IMR-90 (cell line): ENCODE results near the gene FRAS1. TPM values are rescaled to one million over a fixed set of nuclear protein-coding genes. Genes with fewer than 3 reads are reported as not detected.

Experiments
- ATAC-seq: fragments of 200-7000 bp; cut with Tn5 transposase; 2 replicates; pipeline ENCODE4 v1.9.1; 2020; ENCODE audit warnings: low read depth, mild to moderate bottlenecking, moderate library complexity
- BruUV-seq: library from RNA; stranded (reverse); fragments of 400-500 nt; replicated peaks from 2 replicates; lab custom pipeline; 2021; lab: Mats Ljungman, UMichigan
- CTCF ChIA-PET: fragments of 300-600 bp; formaldehyde crosslinking; extraction: SDS; loops from one replicate; lab custom pipeline; 2021; ENCODE audit warnings: antibody characterized with exemption; lab: Yijun Ruan, JAX
- POLR2A ChIA-PET: fragments of 300-600 bp; sonication (Branson Sonifier 250); formaldehyde crosslinking; loops from one replicate; lab custom pipeline; 2022; ENCODE audit warnings: antibody characterized with exemption; ENCODE audit not compliant: unreplicated experiment; lab: Charles Lee
- DNase-seq: peaks from one replicate; pipeline ENCODE4 v3.0.0; 2013
- H2AFZ ChIP-seq: replicated peaks from 2 replicates; pipeline ENCODE3; 2013; ENCODE audit warnings: low read length, mild to moderate bottlenecking; ENCODE audit not compliant: poor library complexity
- H2AK5ac ChIP-seq: 2 replicates; pipeline ENCODE4 v1.6.1; 2013; ENCODE audit warnings: low read depth, low read length, inconsistent platforms
- H2AK9ac ChIP-seq: replicated peaks from 2 replicates; pipeline ENCODE3; 2013; ENCODE audit warnings: mild to moderate bottlenecking, low read depth, low read length, moderate library complexity; ENCODE audit not compliant: poor library complexity
- H2BK120ac ChIP-seq: 2 replicates; pipeline ENCODE4 v1.6.1; 2013; ENCODE audit warnings: low read depth, low read length, inconsistent platforms
- H2BK15ac ChIP-seq: 3 replicates; pipeline ENCODE4 v1.6.1; 2013; ENCODE audit warnings: low read depth, low read length, inconsistent platforms
- H2BK20ac ChIP-seq: 2 replicates; pipeline ENCODE4 v1.6.1; 2013; ENCODE audit warnings: low read depth, mild to moderate bottlenecking, inconsistent platforms, low read length, moderate library complexity
- H2BK5ac ChIP-seq: 2 replicates; pipeline ENCODE4 v1.6.1; 2013; ENCODE audit warnings: mild to moderate bottlenecking, low read depth, low read length, inconsistent platforms; ENCODE audit not compliant: poor library complexity, severe bottlenecking
- H3K14ac ChIP-seq: replicated peaks from 2 replicates; pipeline ENCODE4 v1.6.1; 2013; ENCODE audit warnings: low read depth, low read length, inconsistent platforms
- H3K18ac ChIP-seq: 2 replicates; pipeline ENCODE4 v1.6.1; 2013; ENCODE audit warnings: low read depth, low read length, control low read depth
- H3K23ac ChIP-seq: 2 replicates; pipeline ENCODE4 v1.6.1; 2013; ENCODE audit warnings: low read depth, low read length, inconsistent platforms
- H3K27ac ChIP-seq: 2 replicates; pipeline ENCODE4 v1.5.1; 2013; ENCODE audit warnings: mild to moderate bottlenecking, control low read depth, low read length; ENCODE audit not compliant: insufficient read depth
- H3K27me3 ChIP-seq: 2 replicates; pipeline ENCODE4 v1.6.1; 2013; ENCODE audit warnings: low read length; ENCODE audit not compliant: control insufficient read depth, insufficient read depth
- H3K36me3 ChIP-seq: 2 replicates; pipeline ENCODE4 v1.6.1; 2013; ENCODE audit warnings: low read length, mixed read lengths; ENCODE audit not compliant: control insufficient read depth, insufficient read depth
- H3K4ac ChIP-seq: 2 replicates; pipeline ENCODE4 v1.6.1; 2013; ENCODE audit warnings: low read depth, low read length, inconsistent platforms
- H3K4me1 ChIP-seq: 2 replicates; pipeline ENCODE4 v1.6.1; 2013; ENCODE audit warnings: low read length, mixed read lengths; ENCODE audit not compliant: control insufficient read depth, insufficient read depth
- H3K4me2 ChIP-seq: 2 replicates; pipeline ENCODE4 v1.6.1; 2013; ENCODE audit warnings: low read depth, mild to moderate bottlenecking, control low read depth, low read length, moderate library complexity
- H3K4me3 ChIP-seq: 2 replicates; pipeline ENCODE4 v1.5.1; 2013; ENCODE audit warnings: low read depth, mild to moderate bottlenecking, control low read depth, low read length, moderate library complexity; ENCODE audit not compliant: insufficient read depth
- H3K56ac ChIP-seq: 2 replicates; pipeline ENCODE4 v1.6.1; 2013; ENCODE audit warnings: low read length, inconsistent platforms; ENCODE audit not compliant: insufficient read depth; ENCODE audit errors: extremely low read depth
- H3K79me1 ChIP-seq, 2 experiments: 2 replicates each; pipeline ENCODE4 v1.6.1; 2013; ENCODE audit warnings: low read length in 2 of 2, inconsistent platforms in 1 of 2, low read depth in 1 of 2
- H3K9ac ChIP-seq: 2 replicates; pipeline ENCODE4 v1.6.1; 2013; ENCODE audit warnings: low read depth, low read length, control low read depth
- H3K9me1 ChIP-seq: 2 replicates; pipeline ENCODE4 v1.6.1; 2013; ENCODE audit warnings: low read length, inconsistent platforms; ENCODE audit not compliant: insufficient read depth
- H3K9me3 ChIP-seq: 2 replicates; pipeline ENCODE4 v1.6.1; 2013; ENCODE audit warnings: low read length; ENCODE audit not compliant: control insufficient read depth, insufficient read depth
- H4K20me1 ChIP-seq: 2 replicates; pipeline ENCODE4 v1.6.1; 2013; ENCODE audit warnings: low read length, inconsistent platforms; ENCODE audit not compliant: insufficient read depth
- H4K5ac ChIP-seq: 2 replicates; pipeline ENCODE4 v1.6.1; 2013; ENCODE audit warnings: mild to moderate bottlenecking, low read depth, low read length, control low read depth
- H4K8ac ChIP-seq, 2 experiments: 2 replicates each; pipeline ENCODE4 v1.6.1; 2013; ENCODE audit warnings: low read depth in 2 of 2, low read length in 2 of 2, control low read depth in 1 of 2, inconsistent platforms in 1 of 2
- H4K91ac ChIP-seq: 2 replicates; pipeline ENCODE4 v1.6.1; 2013; ENCODE audit warnings: low read depth, low read length, inconsistent platforms; ENCODE audit not compliant: insufficient read depth
- BHLHE40 ChIP-seq: fragments of 150-350 bp; IDR thresholded peaks from 2 replicates; pipeline ENCODE4 v1.6.1; 2016; ENCODE audit warnings: mild to moderate bottlenecking, low read depth, low read length
- CHD1 ChIP-seq: IDR thresholded peaks from 2 replicates; pipeline ENCODE4 v1.6.1; 2012; ENCODE audit warnings: low read depth, low read length, improper control_type of control experiment
- CTCF ChIP-seq: conservative IDR thresholded peaks from 2 replicates; pipeline ENCODE4 v1.5.1; 2012; ENCODE audit warnings: mild to moderate bottlenecking, low read depth, low read length, improper control_type of control experiment
- ELK1 ChIP-seq: fragments of 150-350 bp; IDR thresholded peaks from 2 replicates; pipeline ENCODE4 v1.6.1; 2016; ENCODE audit warnings: low read depth, mild to moderate bottlenecking, low read length, moderate library complexity, borderline replicate concordance
- MAFK ChIP-seq: IDR thresholded peaks from 2 replicates; pipeline ENCODE4 v1.6.1; 2012; ENCODE audit warnings: low read depth, low read length, improper control_type of control experiment
- MXI1 ChIP-seq: IDR thresholded peaks from 2 replicates; pipeline ENCODE4 v1.6.1; 2012; ENCODE audit warnings: low read depth, mild to moderate bottlenecking, low read length, moderate library complexity, borderline replicate concordance
- POLR2A ChIP-seq: IDR thresholded peaks from 2 replicates; pipeline ENCODE4 v1.6.1; 2012; ENCODE audit warnings: mild to moderate bottlenecking, low read depth, low read length
- RAD21 ChIP-seq: IDR thresholded peaks from 2 replicates; pipeline ENCODE4 v1.6.1; 2012; ENCODE audit warnings: low read length, improper control_type of control experiment
- RCOR1 ChIP-seq: IDR thresholded peaks from 2 replicates; pipeline ENCODE4 v1.6.1; 2012; ENCODE audit warnings: mild to moderate bottlenecking, low read length, improper control_type of control experiment; ENCODE audit not compliant: insufficient replicate concordance
- SMC3 ChIP-seq: fragments of 150-350 bp; IDR thresholded peaks from 2 replicates; pipeline ENCODE4 v1.6.1; 2016; ENCODE audit warnings: low read depth, mild to moderate bottlenecking, antibody characterized with exemption, low read length, moderate library complexity
- USF2 ChIP-seq: fragments of 150-350 bp; IDR thresholded peaks from 2 replicates; pipeline ENCODE4 v1.6.1; 2017; ENCODE audit warnings: mild to moderate bottlenecking, antibody characterized with exemption, low read length, low read depth
- WGBS, 2 experiments: methylation state at CpG; one replicate each; pipeline versions ENCODE4 v1.1.5 to v1.1.7; 2013; ENCODE audit warnings: missing lambda C conversion rate in 2 of 2; ENCODE audit not compliant: insufficient read length in 1 of 2; ENCODE audit errors: extremely low coverage in 2 of 2; 5-methylcytosine and 5-hydroxymethylcytosine counted together
- dilution Hi-C: fragments of 300-500 bp; cut with HindIII; formaldehyde crosslinking; loops from one replicate; pipeline ENCODE4 v1.14.3; 2018; ENCODE audit warnings: low sequenced_read_pairs; ENCODE audit not compliant: unreplicated experiment
- in situ Hi-C: fragments of 300-500 bp; cut with MboI; formaldehyde crosslinking; loops from 3 replicates; pipeline ENCODE4 v1.14.3; 2019; ENCODE audit warnings: low sequenced_read_pairs, inconsistent platforms, mixed read lengths
- intact Hi-C: fragments of 100-400 bp; cut with micrococcal nuclease; formaldehyde crosslinking; loops from 2 replicates; pipeline ENCODE4 v1.10.0; 2022
- polyA plus RNA-seq, 3 experiments: library from polyadenylated mRNA; depleted of rRNA; stranded (reverse); fragments of >200 nt; gene quantifications; 2 replicates each; pipeline ENCODE4 v1.2.3, GENCODE V29; 2012; ENCODE audit warnings: low replicate concordance in 1 of 3
- total RNA-seq: library from RNA; depleted of rRNA; stranded (reverse); fragments of >200 nt; gene quantifications from 2 replicates; pipeline ENCODE4 v1.2.3, GENCODE V29; 2012

Gene FRAS1
- total and polyA plus RNA-seq, 2 of the 4 experiments (the other 2 are of a cell fraction), result under 0.01 to 0.03 TPM

- no peak overlapping the region for H2BK120ac ChIP-seq
- dilution Hi-C loops (no loop called here), intact Hi-C loops (no loop called here), in situ Hi-C loops (no loop called here)
- H3K18ac ChIP-seq, result no peak overlapping the region
- no peak overlapping the region for H4K8ac ChIP-seq
- no peak for ATAC-seq
- H3K9me3 ChIP-seq, result no peaks in the 10 kb centered on the region
- no peak overlapping the region for H4K91ac ChIP-seq
- no peaks in the 10 kb centered on the region for H3K27me3 ChIP-seq
- H3K4ac ChIP-seq, result no peak overlapping the region
- H3K36me3 ChIP-seq, result no peaks in the 10 kb centered on the region
- CTCF ChIA-PET, result no interaction called here
- H3K4me1 ChIP-seq, result no peaks in the 10 kb centered on the region
- no peak overlapping the region for H3K9ac ChIP-seq
- no peak overlapping the region for H2BK20ac ChIP-seq
- no peak overlapping the region for H2BK15ac ChIP-seq
- H3K4me2 ChIP-seq, result no peak overlapping the region
- H2AFZ ChIP-seq, result no peak overlapping the region
- no peak for DNase-seq
- no peaks in the 10 kb centered on the region for H3K9me1 ChIP-seq
- WGBS, 2 experiments, result no CpG with 5 or more reads among the region's 1 CpG
- H3K4me3 ChIP-seq, result no peak overlapping the region
- H2AK9ac ChIP-seq, result no peak overlapping the region
- TF ChIP-seq CTCF (no peak), MAFK (no peak), MXI1 (no peak), RAD21 (no peak), USF2 (no peak), ELK1 (no peak), POLR2A (no peak), RCOR1 (no peak), CHD1 (no peak), BHLHE40 (no peak), SMC3 (no peak)
- POLR2A ChIA-PET, result no interaction called here
- no peak overlapping the region for H4K5ac ChIP-seq
- no peaks in the 10 kb centered on the region for H3K79me1 ChIP-seq
- no peak overlapping the region for H3K27ac ChIP-seq
- BruUV-seq, result no TSS peak
- H3K23ac ChIP-seq, result no peak overlapping the region
- H3K14ac ChIP-seq, result no peak overlapping the region
- no peak overlapping the region for H2AK5ac ChIP-seq
- no peak overlapping the region for H3K56ac ChIP-seq
- H2BK5ac ChIP-seq, result no peak overlapping the region
- no peaks in the 10 kb centered on the region for H4K20me1 ChIP-seq
These were observed 300.0 kb downstream of the FRAS1 start for GRCh38 chr4:78357122-78357521.
